ENCODE results near the gene CAPS2.
A peak's percentile ranks its signal among the peaks of the same experiment; 100 is the strongest.

Gene CAPS2

GRCh38 chr12:75345531-75345930 is 15.4 kb upstream of the CAPS2 start:
- H3K36me3 ChIP-seq (ENCODE audit: control insufficient read depth, insufficient read depth, low read length) = no peaks in the 10 kb centered on the region
- no peak overlapping the region for H3K9ac ChIP-seq (ENCODE audit: low read depth, low read length)
- H3K27ac ChIP-seq (ENCODE audit: low read depth, low read length) = no peak overlapping the region
- no peaks in the 10 kb centered on the region for H3K4me1 ChIP-seq (ENCODE audit: control insufficient read depth, insufficient read depth, low read length)
- no peaks in the 10 kb centered on the region for H3K27me3 ChIP-seq (ENCODE audit: control insufficient read depth, insufficient read depth, low read length)
- no peak overlapping the region for H3K4me3 ChIP-seq (ENCODE audit: low read depth, low read length)
- no peaks in the 10 kb centered on the region for H3K9me3 ChIP-seq (ENCODE audit: control insufficient read depth, insufficient read depth, low read length)

- H3K27me3 ChIP-seq (ENCODE audit: control insufficient read depth, insufficient read depth, low read length) = no peaks in the 10 kb centered on the region
- no peak overlapping the region for H3K4me3 ChIP-seq (ENCODE audit: low read depth, low read length)
- H3K4me1 ChIP-seq (ENCODE audit: control insufficient read depth, insufficient read depth, low read length) = no peaks in the 10 kb centered on the region
- H3K36me3 ChIP-seq (ENCODE audit: control insufficient read depth, insufficient read depth, low read length) = no peaks in the 10 kb centered on the region
- no peak overlapping the region for H3K27ac ChIP-seq (ENCODE audit: low read depth, low read length)
- no peaks in the 10 kb centered on the region for H3K9me3 ChIP-seq (ENCODE audit: control insufficient read depth, insufficient read depth, low read length)
- no peak overlapping the region for H3K9ac ChIP-seq (ENCODE audit: low read depth, low read length)
Measured at GRCh38 chr12:75341873-75342272, 11.7 kb upstream of the CAPS2 start.

- H3K27me3 ChIP-seq (ENCODE audit: control insufficient read depth, insufficient read depth, low read length) = no peaks in the 10 kb centered on the region
- H3K36me3 ChIP-seq (ENCODE audit: control insufficient read depth, insufficient read depth, low read length) = no peaks in the 10 kb centered on the region
- 0 out of 2 replicates have a peak, but pooled peaks cover 4% of the 10 kb centered on the region for H3K4me1 ChIP-seq (ENCODE audit: control insufficient read depth, insufficient read depth, low read length)
- H3K27ac ChIP-seq (ENCODE audit: low read depth, low read length) = no peak overlapping the region
- H3K4me3 ChIP-seq (ENCODE audit: low read depth, low read length) = no peak overlapping the region
- H3K9ac ChIP-seq (ENCODE audit: low read depth, low read length) = no peak overlapping the region
- no peaks in the 10 kb centered on the region for H3K9me3 ChIP-seq (ENCODE audit: control insufficient read depth, insufficient read depth, low read length)
Measured at GRCh38 chr12:75337905-75338304, 7.8 kb upstream of the CAPS2 start.

GRCh38 chr12:75334384-75335030 is 4.4 kb upstream of the CAPS2 start, which contains the start of gene GLIPR1L1:
Gene GLIPR1L1 (plus strand): TSS chr12:75334670. CDS start chr12:75334729, 59 bp downstream.
- Histone ChIP-seq H3K9me3 (ENCODE audit: control insufficient read depth, insufficient read depth, low read length) (no peaks in the 10 kb centered on the region), H3K4me3 (ENCODE audit: low read depth, low read length) (peak within 1 kb of the TSS; percentile 70), H3K4me1 (ENCODE audit: control insufficient read depth, insufficient read depth, low read length) (peaks cover 7% of the 10 kb centered on the region; the same call in 1 of the 2 replicates), H3K9ac (ENCODE audit: low read depth, low read length) (peak within 1 kb of the TSS; percentile 24; the same call in 1 of the 2 replicates), H3K27ac (ENCODE audit: low read depth, low read length) (peak within 1 kb of the TSS; percentile 5), H3K27me3 (ENCODE audit: control insufficient read depth, insufficient read depth, low read length) (no peaks in the 10 kb centered on the region), H3K36me3 (ENCODE audit: control insufficient read depth, insufficient read depth, low read length) (no peaks in the 10 kb centered on the region)

GRCh38 chr12:75327642-75328041 is 2.5 kb downstream of the CAPS2 start:
- Histone ChIP-seq H3K27me3 (ENCODE audit: control insufficient read depth, insufficient read depth, low read length) (no peaks in the 10 kb centered on the region), H3K9me3 (ENCODE audit: control insufficient read depth, insufficient read depth, low read length) (no peaks in the 10 kb centered on the region), H3K27ac (ENCODE audit: low read depth, low read length) (no peak overlapping the region), H3K4me1 (ENCODE audit: control insufficient read depth, insufficient read depth, low read length) (peaks cover 9% of the 10 kb centered on the region), H3K36me3 (ENCODE audit: control insufficient read depth, insufficient read depth, low read length) (no peaks in the 10 kb centered on the region), H3K9ac (ENCODE audit: low read depth, low read length) (no peak overlapping the region), H3K4me3 (ENCODE audit: low read depth, low read length) (no peak overlapping the region)

- H3K27me3 ChIP-seq (ENCODE audit: control insufficient read depth, insufficient read depth, low read length) = no peaks in the 10 kb centered on the region
- H3K27ac ChIP-seq (ENCODE audit: low read depth, low read length) = no peak overlapping the region
- H3K4me3 ChIP-seq (ENCODE audit: low read depth, low read length) = no peak overlapping the region
- H3K4me1 ChIP-seq (ENCODE audit: control insufficient read depth, insufficient read depth, low read length) = no peaks in the 10 kb centered on the region
- H3K36me3 ChIP-seq (ENCODE audit: control insufficient read depth, insufficient read depth, low read length) = no peaks in the 10 kb centered on the region
- no peak overlapping the region for H3K9ac ChIP-seq (ENCODE audit: low read depth, low read length)
- no peaks in the 10 kb centered on the region for H3K9me3 ChIP-seq (ENCODE audit: control insufficient read depth, insufficient read depth, low read length)
Measured at GRCh38 chr12:75323663-75324062, 6.5 kb downstream of the CAPS2 start.

- Histone ChIP-seq H3K9ac (ENCODE audit: low read depth, low read length) (no peak overlapping the region), H3K36me3 (ENCODE audit: control insufficient read depth, insufficient read depth, low read length) (no peaks in the 10 kb centered on the region), H3K27ac (ENCODE audit: low read depth, low read length) (no peak overlapping the region), H3K9me3 (ENCODE audit: control insufficient read depth, insufficient read depth, low read length) (no peaks in the 10 kb centered on the region), H3K27me3 (ENCODE audit: control insufficient read depth, insufficient read depth, low read length) (no peaks in the 10 kb centered on the region), H3K4me1 (ENCODE audit: control insufficient read depth, insufficient read depth, low read length) (no peaks in the 10 kb centered on the region), H3K4me3 (ENCODE audit: low read depth, low read length) (no peak overlapping the region)
Measured at GRCh38 chr12:75322464-75322863, 7.7 kb downstream of the CAPS2 start.

- Histone ChIP-seq H3K4me1 (ENCODE audit: control insufficient read depth, insufficient read depth, low read length) (no peaks in the 10 kb centered on the region), H3K4me3 (ENCODE audit: low read depth, low read length) (no peak overlapping the region), H3K36me3 (ENCODE audit: control insufficient read depth, insufficient read depth, low read length) (no peaks in the 10 kb centered on the region), H3K27ac (ENCODE audit: low read depth, low read length) (no peak overlapping the region), H3K9me3 (ENCODE audit: control insufficient read depth, insufficient read depth, low read length) (no peaks in the 10 kb centered on the region), H3K27me3 (ENCODE audit: control insufficient read depth, insufficient read depth, low read length) (no peaks in the 10 kb centered on the region), H3K9ac (ENCODE audit: low read depth, low read length) (no peak overlapping the region)
Measured at GRCh38 chr12:75317784-75318183, 12.3 kb downstream of the CAPS2 start.

- Histone ChIP-seq H3K27ac (ENCODE audit: low read depth, low read length) (no peak overlapping the region), H3K36me3 (ENCODE audit: control insufficient read depth, insufficient read depth, low read length) (no peaks in the 10 kb centered on the region), H3K27me3 (ENCODE audit: control insufficient read depth, insufficient read depth, low read length) (no peaks in the 10 kb centered on the region), H3K4me1 (ENCODE audit: control insufficient read depth, insufficient read depth, low read length) (no peaks in the 10 kb centered on the region), H3K4me3 (ENCODE audit: low read depth, low read length) (no peak overlapping the region), H3K9me3 (ENCODE audit: control insufficient read depth, insufficient read depth, low read length) (no peaks in the 10 kb centered on the region), H3K9ac (ENCODE audit: low read depth, low read length) (no peak overlapping the region)
Measured at GRCh38 chr12:75315518-75315917, 14.6 kb downstream of the CAPS2 start.

GRCh38 chr12:75311369-75311768 is 18.8 kb downstream of the CAPS2 start:
- Histone ChIP-seq H3K9ac (ENCODE audit: low read depth, low read length) (no peak overlapping the region), H3K36me3 (ENCODE audit: control insufficient read depth, insufficient read depth, low read length) (no peaks in the 10 kb centered on the region), H3K4me1 (ENCODE audit: control insufficient read depth, insufficient read depth, low read length) (no peaks in the 10 kb centered on the region), H3K4me3 (ENCODE audit: low read depth, low read length) (no peak overlapping the region), H3K27ac (ENCODE audit: low read depth, low read length) (no peak overlapping the region), H3K9me3 (ENCODE audit: control insufficient read depth, insufficient read depth, low read length) (no peaks in the 10 kb centered on the region), H3K27me3 (ENCODE audit: control insufficient read depth, insufficient read depth, low read length) (no peaks in the 10 kb centered on the region)

GRCh38 chr12:75308279-75308678 is 21.8 kb downstream of the CAPS2 start:
- H3K4me1 ChIP-seq (ENCODE audit: control insufficient read depth, insufficient read depth, low read length) = no peaks in the 10 kb centered on the region
- no peaks in the 10 kb centered on the region for H3K27me3 ChIP-seq (ENCODE audit: control insufficient read depth, insufficient read depth, low read length)
- H3K9me3 ChIP-seq (ENCODE audit: control insufficient read depth, insufficient read depth, low read length) = no peaks in the 10 kb centered on the region
- H3K9ac ChIP-seq (ENCODE audit: low read depth, low read length) = no peak overlapping the region
- H3K36me3 ChIP-seq (ENCODE audit: control insufficient read depth, insufficient read depth, low read length) = no peaks in the 10 kb centered on the region
- H3K27ac ChIP-seq (ENCODE audit: low read depth, low read length) = no peak overlapping the region
- H3K4me3 ChIP-seq (ENCODE audit: low read depth, low read length) = no peak overlapping the region

Data from HUES48 (cell line).